Measurements from ENCODE around the gene CCND2. TPM values are rescaled to one million over a fixed set of nuclear protein-coding genes. Genes with fewer than 3 reads are reported as not detected.

CCND2 gene
- total and polyA plus RNA-seq, 2 of the 8 experiments (the other 6 are each of a cell fraction or from before 2014, with no cell fraction given), result 41.7 to 223 TPM

- TF ChIP-seq SIX5 (IDR thresholded peaks at IDR 0.05; ENCODE audit: low read depth, low read length) (no peak), RAD21 (IDR thresholded peaks at IDR 0.05 in 1 of 2, conservative IDR thresholded peaks at IDR 0.05 in 1 of 2; ENCODE audit: low read depth in 2 of 2, low read length in 2 of 2) (no peak), HDAC6 (IDR thresholded peaks at IDR 0.05; ENCODE audit: low read depth, low read length) (no peak), KDM1A (IDR thresholded peaks at IDR 0.05; ENCODE audit: borderline replicate concordance, low read length) (no peak), TBP (IDR thresholded peaks at IDR 0.05; ENCODE audit: low read depth, low read length) (no peak)
Measured at GRCh38 chr12:4284306-4284705, 10.7 kb downstream of the CCND2 start (continued).
